Measurements from ENCODE around the gene MUL1. TPM values are rescaled to one million over a fixed set of nuclear protein-coding genes. Genes with fewer than 3 reads are reported as not detected.

Gene MUL1
- total and polyA plus RNA-seq, 3 donors from 2014 or later: 22.4 to 32.0 (median 28.9) TPM

DNA sequence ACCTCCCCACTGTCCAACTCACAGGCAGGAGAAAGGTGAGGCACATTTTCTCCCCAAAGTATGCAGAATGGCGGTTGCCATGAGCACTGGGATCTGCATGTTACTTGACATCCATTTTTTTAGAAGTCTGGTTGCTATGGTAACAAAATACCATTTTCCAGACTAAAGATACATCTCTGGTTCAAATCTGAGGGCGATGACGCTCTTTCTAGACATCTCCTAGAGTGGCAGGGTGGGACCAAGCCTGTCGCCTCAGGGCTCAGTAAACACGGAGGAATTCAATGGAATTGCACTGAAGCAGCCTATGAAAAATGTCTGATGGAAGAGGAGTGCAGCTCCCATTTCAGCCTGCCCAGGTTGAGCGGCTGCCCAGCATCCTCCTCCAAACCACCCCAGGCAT is 22.9 kb upstream of the MUL1 start:
- 84 to 85% methylated on average over 6 of the region's 6 CpGs for WGBS, 2 donors
- no peak for DNase-seq
- intact Hi-C loops (cut with DNase I; ENCODE audit: low total_unique reads): no loop called here
- TF ChIP-seq POLR2A (IDR thresholded peaks at IDR 0.05): no peak
- TF ChIP-seq, protein P1, sequence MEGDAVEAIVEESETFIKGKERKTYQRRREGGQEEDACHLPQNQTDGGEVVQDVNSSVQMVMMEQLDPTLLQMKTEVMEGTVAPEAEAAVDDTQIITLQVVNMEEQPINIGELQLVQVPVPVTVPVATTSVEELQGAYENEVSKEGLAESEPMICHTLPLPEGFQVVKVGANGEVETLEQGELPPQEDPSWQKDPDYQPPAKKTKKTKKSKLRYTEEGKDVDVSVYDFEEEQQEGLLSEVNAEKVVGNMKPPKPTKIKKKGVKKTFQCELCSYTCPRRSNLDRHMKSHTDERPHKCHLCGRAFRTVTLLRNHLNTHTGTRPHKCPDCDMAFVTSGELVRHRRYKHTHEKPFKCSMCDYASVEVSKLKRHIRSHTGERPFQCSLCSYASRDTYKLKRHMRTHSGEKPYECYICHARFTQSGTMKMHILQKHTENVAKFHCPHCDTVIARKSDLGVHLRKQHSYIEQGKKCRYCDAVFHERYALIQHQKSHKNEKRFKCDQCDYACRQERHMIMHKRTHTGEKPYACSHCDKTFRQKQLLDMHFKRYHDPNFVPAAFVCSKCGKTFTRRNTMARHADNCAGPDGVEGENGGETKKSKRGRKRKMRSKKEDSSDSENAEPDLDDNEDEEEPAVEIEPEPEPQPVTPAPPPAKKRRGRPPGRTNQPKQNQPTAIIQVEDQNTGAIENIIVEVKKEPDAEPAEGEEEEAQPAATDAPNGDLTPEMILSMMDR (IDR thresholded peaks at IDR 0.05): no peak
- Histone ChIP-seq H3K4me1 (peaks cover 16% of the 10 kb centered on the region), H3K27ac (no peak overlapping the region), H3K36me3 (ENCODE audit: low read depth, missing control alignments) (no peaks in the 10 kb centered on the region), H3K27me3 (no peaks in the 10 kb centered on the region), H3K4me3 (no peak overlapping the region), H3K9me3 (no peaks in the 10 kb centered on the region)

DNA sequence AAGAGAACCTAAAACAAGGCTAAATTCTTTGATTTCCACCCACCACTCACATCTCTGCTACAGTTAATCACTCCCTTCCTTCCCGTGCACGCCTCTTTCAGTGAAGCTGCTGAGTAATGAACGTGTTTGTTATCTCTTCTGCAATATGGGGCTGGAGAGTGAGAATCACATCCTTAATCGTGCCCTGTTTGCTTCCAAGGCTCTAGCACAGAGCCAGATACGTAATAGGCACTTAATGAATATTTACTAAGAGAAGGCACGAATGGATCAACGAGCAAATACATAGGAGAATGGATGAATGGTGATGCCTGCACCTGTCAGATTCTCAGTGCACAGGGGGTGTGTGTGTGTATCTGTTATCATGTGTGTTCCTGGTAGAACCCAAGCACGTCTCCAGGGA is 22.4 kb upstream of the MUL1 start:
- TF ChIP-seq, protein P1 (IDR thresholded peaks at IDR 0.05): no peak
- no peak for TF ChIP-seq POLR2A (IDR thresholded peaks at IDR 0.05)
- DNase-seq: no peak
- H3K27ac ChIP-seq: no peak overlapping the region
- no peaks in the 10 kb centered on the region for H3K9me3 ChIP-seq
- H3K36me3 ChIP-seq (ENCODE audit: low read depth, missing control alignments): no peaks in the 10 kb centered on the region
- H3K4me1 ChIP-seq: peaks cover 16% of the 10 kb centered on the region
- no peak overlapping the region for H3K4me3 ChIP-seq
- intact Hi-C loops (cut with DNase I; ENCODE audit: low total_unique reads): no loop called here
- 54 to 65% methylated on average over 8 of the region's 8 CpGs for WGBS, 2 donors
- no peaks in the 10 kb centered on the region for H3K27me3 ChIP-seq

DNA sequence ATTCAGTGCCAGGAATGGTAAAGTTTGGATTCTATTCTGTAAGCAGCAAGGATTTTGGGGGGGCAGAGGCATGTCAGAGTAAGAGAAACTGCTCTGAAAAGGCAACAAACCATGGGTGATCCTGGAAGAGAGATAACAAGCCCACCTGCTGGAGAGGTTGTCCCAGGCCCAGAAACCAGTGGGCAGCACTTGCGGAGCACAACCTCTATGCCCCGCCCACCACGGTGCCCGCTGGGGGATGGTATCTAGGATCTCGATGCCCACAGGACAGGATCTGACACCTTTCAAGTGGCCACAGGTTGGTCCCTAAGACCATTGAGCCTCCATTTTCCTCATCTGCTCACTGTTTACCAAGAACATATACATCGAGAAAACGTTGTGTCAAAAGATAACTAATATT is 20.3 kb upstream of the MUL1 start:
- WGBS, 2 donors: 82 to 83% methylated on average over 7 of the region's 7 CpGs
- intact Hi-C loops (cut with DNase I; ENCODE audit: low total_unique reads): loop anchor here (10.0 kb wide), 1 partner anchor 117 kb away; no protein-coding TSS in a partner anchor
- no peak overlapping the region for H3K27ac ChIP-seq
- H3K4me1 ChIP-seq: no peaks in the 10 kb centered on the region
- no peaks in the 10 kb centered on the region for H3K36me3 ChIP-seq (ENCODE audit: low read depth, missing control alignments)
- no peak for DNase-seq
- H3K27me3 ChIP-seq: no peaks in the 10 kb centered on the region
- no peak for TF ChIP-seq POLR2A (IDR thresholded peaks at IDR 0.05)
- TF ChIP-seq, protein P1 (IDR thresholded peaks at IDR 0.05): no peak
- H3K9me3 ChIP-seq: no peaks in the 10 kb centered on the region
- no peak overlapping the region for H3K4me3 ChIP-seq

DNA sequence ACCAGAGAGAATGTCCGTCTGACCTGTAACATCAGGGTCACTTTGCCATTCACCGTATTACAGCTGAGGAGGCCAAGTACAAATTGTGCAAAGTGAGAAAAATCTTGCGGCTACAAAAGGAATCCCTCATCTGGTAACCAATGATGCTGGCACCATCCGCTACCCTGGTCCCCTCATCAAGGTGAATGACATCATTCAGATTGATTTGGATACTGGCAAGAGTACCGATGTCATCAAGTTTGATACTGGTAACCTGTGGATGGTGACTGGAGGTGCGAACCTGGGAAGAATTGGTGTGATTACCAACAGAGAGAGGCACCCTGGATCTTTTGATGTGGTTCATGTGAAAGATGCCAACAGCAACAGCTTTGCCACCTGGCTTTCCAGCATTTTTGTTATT is 18.3 kb upstream of the MUL1 start:
- no peak overlapping the region for H3K27ac ChIP-seq
- H3K36me3 ChIP-seq (ENCODE audit: low read depth, missing control alignments): no peaks in the 10 kb centered on the region
- intact Hi-C loops (cut with DNase I; ENCODE audit: low total_unique reads): loop anchor here (10.0 kb wide), 1 partner anchor 119 kb away; no protein-coding TSS in a partner anchor
- 76 to 85% methylated on average over 6 of the region's 6 CpGs for WGBS, 2 donors
- no peak overlapping the region for H3K4me3 ChIP-seq
- DNase-seq: no peak
- H3K4me1 ChIP-seq: no peaks in the 10 kb centered on the region
- H3K9me3 ChIP-seq: no peaks in the 10 kb centered on the region
- no peak for TF ChIP-seq POLR2A (IDR thresholded peaks at IDR 0.05)
- TF ChIP-seq, protein P1 (IDR thresholded peaks at IDR 0.05): no peak
- no peaks in the 10 kb centered on the region for H3K27me3 ChIP-seq

All from testis (tissue), 3 donors.